IMR-90 (cell line): ENCODE data around the gene C17orf67. TPM values are rescaled to one million over a fixed set of nuclear protein-coding genes. Genes with fewer than 3 reads are reported as not detected.

Experiments
- ATAC-seq: fragments of 200-7000 bp; cut with Tn5 transposase; 2 replicates; pipeline ENCODE4 v1.9.1; 2020; ENCODE audit warnings: low read depth, mild to moderate bottlenecking, moderate library complexity
- BruUV-seq: library from RNA; stranded (reverse); fragments of 400-500 nt; replicated peaks from 2 replicates; lab custom pipeline; 2021; lab: Mats Ljungman, UMichigan
- CTCF ChIA-PET: fragments of 300-600 bp; formaldehyde crosslinking; extraction: SDS; loops from one replicate; lab custom pipeline; 2021; ENCODE audit warnings: antibody characterized with exemption; lab: Yijun Ruan, JAX
- POLR2A ChIA-PET: fragments of 300-600 bp; sonication (Branson Sonifier 250); formaldehyde crosslinking; loops from one replicate; lab custom pipeline; 2022; ENCODE audit warnings: antibody characterized with exemption; ENCODE audit not compliant: unreplicated experiment; lab: Charles Lee
- DNase-seq: peaks from one replicate; pipeline ENCODE4 v3.0.0; 2013
- H2AFZ ChIP-seq: replicated peaks from 2 replicates; pipeline ENCODE3; 2013; ENCODE audit warnings: low read length, mild to moderate bottlenecking; ENCODE audit not compliant: poor library complexity
- H2AK5ac ChIP-seq: 2 replicates; pipeline ENCODE4 v1.6.1; 2013; ENCODE audit warnings: low read depth, low read length, inconsistent platforms
- H2AK9ac ChIP-seq: replicated peaks from 2 replicates; pipeline ENCODE3; 2013; ENCODE audit warnings: mild to moderate bottlenecking, low read depth, low read length, moderate library complexity; ENCODE audit not compliant: poor library complexity
- H2BK120ac ChIP-seq: 2 replicates; pipeline ENCODE4 v1.6.1; 2013; ENCODE audit warnings: low read depth, low read length, inconsistent platforms
- H2BK15ac ChIP-seq: 3 replicates; pipeline ENCODE4 v1.6.1; 2013; ENCODE audit warnings: low read depth, low read length, inconsistent platforms
- H2BK20ac ChIP-seq: 2 replicates; pipeline ENCODE4 v1.6.1; 2013; ENCODE audit warnings: low read depth, mild to moderate bottlenecking, inconsistent platforms, low read length, moderate library complexity
- H2BK5ac ChIP-seq: 2 replicates; pipeline ENCODE4 v1.6.1; 2013; ENCODE audit warnings: mild to moderate bottlenecking, low read depth, low read length, inconsistent platforms; ENCODE audit not compliant: poor library complexity, severe bottlenecking
- H3K14ac ChIP-seq: replicated peaks from 2 replicates; pipeline ENCODE4 v1.6.1; 2013; ENCODE audit warnings: low read depth, low read length, inconsistent platforms
- H3K18ac ChIP-seq: 2 replicates; pipeline ENCODE4 v1.6.1; 2013; ENCODE audit warnings: low read depth, low read length, control low read depth
- H3K23ac ChIP-seq: 2 replicates; pipeline ENCODE4 v1.6.1; 2013; ENCODE audit warnings: low read depth, low read length, inconsistent platforms
- H3K27ac ChIP-seq: 2 replicates; pipeline ENCODE4 v1.5.1; 2013; ENCODE audit warnings: mild to moderate bottlenecking, control low read depth, low read length; ENCODE audit not compliant: insufficient read depth
- H3K27me3 ChIP-seq: 2 replicates; pipeline ENCODE4 v1.6.1; 2013; ENCODE audit warnings: low read length; ENCODE audit not compliant: control insufficient read depth, insufficient read depth
- H3K36me3 ChIP-seq: 2 replicates; pipeline ENCODE4 v1.6.1; 2013; ENCODE audit warnings: low read length, mixed read lengths; ENCODE audit not compliant: control insufficient read depth, insufficient read depth
- H3K4ac ChIP-seq: 2 replicates; pipeline ENCODE4 v1.6.1; 2013; ENCODE audit warnings: low read depth, low read length, inconsistent platforms
- H3K4me1 ChIP-seq: 2 replicates; pipeline ENCODE4 v1.6.1; 2013; ENCODE audit warnings: low read length, mixed read lengths; ENCODE audit not compliant: control insufficient read depth, insufficient read depth
- H3K4me2 ChIP-seq: 2 replicates; pipeline ENCODE4 v1.6.1; 2013; ENCODE audit warnings: low read depth, mild to moderate bottlenecking, control low read depth, low read length, moderate library complexity
- H3K4me3 ChIP-seq: 2 replicates; pipeline ENCODE4 v1.5.1; 2013; ENCODE audit warnings: low read depth, mild to moderate bottlenecking, control low read depth, low read length, moderate library complexity; ENCODE audit not compliant: insufficient read depth
- H3K56ac ChIP-seq: 2 replicates; pipeline ENCODE4 v1.6.1; 2013; ENCODE audit warnings: low read length, inconsistent platforms; ENCODE audit not compliant: insufficient read depth; ENCODE audit errors: extremely low read depth
- H3K79me1 ChIP-seq, 2 experiments: 2 replicates each; pipeline ENCODE4 v1.6.1; 2013; ENCODE audit warnings: low read length in 2 of 2, inconsistent platforms in 1 of 2, low read depth in 1 of 2
- H3K9ac ChIP-seq: 2 replicates; pipeline ENCODE4 v1.6.1; 2013; ENCODE audit warnings: low read depth, low read length, control low read depth
- H3K9me1 ChIP-seq: 2 replicates; pipeline ENCODE4 v1.6.1; 2013; ENCODE audit warnings: low read length, inconsistent platforms; ENCODE audit not compliant: insufficient read depth
- H3K9me3 ChIP-seq: 2 replicates; pipeline ENCODE4 v1.6.1; 2013; ENCODE audit warnings: low read length; ENCODE audit not compliant: control insufficient read depth, insufficient read depth
- H4K20me1 ChIP-seq: 2 replicates; pipeline ENCODE4 v1.6.1; 2013; ENCODE audit warnings: low read length, inconsistent platforms; ENCODE audit not compliant: insufficient read depth
- H4K5ac ChIP-seq: 2 replicates; pipeline ENCODE4 v1.6.1; 2013; ENCODE audit warnings: mild to moderate bottlenecking, low read depth, low read length, control low read depth
- H4K8ac ChIP-seq, 2 experiments: 2 replicates each; pipeline ENCODE4 v1.6.1; 2013; ENCODE audit warnings: low read depth in 2 of 2, low read length in 2 of 2, control low read depth in 1 of 2, inconsistent platforms in 1 of 2
- H4K91ac ChIP-seq: 2 replicates; pipeline ENCODE4 v1.6.1; 2013; ENCODE audit warnings: low read depth, low read length, inconsistent platforms; ENCODE audit not compliant: insufficient read depth
- BHLHE40 ChIP-seq: fragments of 150-350 bp; IDR thresholded peaks from 2 replicates; pipeline ENCODE4 v1.6.1; 2016; ENCODE audit warnings: mild to moderate bottlenecking, low read depth, low read length
- RAD21 ChIP-seq: IDR thresholded peaks from 2 replicates; pipeline ENCODE4 v1.6.1; 2012; ENCODE audit warnings: low read length, improper control_type of control experiment
- RFX5 ChIP-seq: IDR thresholded peaks from 2 replicates; pipeline ENCODE4 v1.8.0; 2012; ENCODE audit warnings: low read depth, mild to moderate bottlenecking, low read length, moderate library complexity
- WGBS, 2 experiments: methylation state at CpG; one replicate each; pipeline versions ENCODE4 v1.1.5 to v1.1.7; 2013; ENCODE audit warnings: missing lambda C conversion rate in 2 of 2; ENCODE audit not compliant: insufficient read length in 1 of 2; ENCODE audit errors: extremely low coverage in 2 of 2; 5-methylcytosine and 5-hydroxymethylcytosine counted together
- dilution Hi-C: fragments of 300-500 bp; cut with HindIII; formaldehyde crosslinking; loops from one replicate; pipeline ENCODE4 v1.14.3; 2018; ENCODE audit warnings: low sequenced_read_pairs; ENCODE audit not compliant: unreplicated experiment
- in situ Hi-C: fragments of 300-500 bp; cut with MboI; formaldehyde crosslinking; loops from 3 replicates; pipeline ENCODE4 v1.14.3; 2019; ENCODE audit warnings: low sequenced_read_pairs, inconsistent platforms, mixed read lengths
- intact Hi-C: fragments of 100-400 bp; cut with micrococcal nuclease; formaldehyde crosslinking; loops from 2 replicates; pipeline ENCODE4 v1.10.0; 2022
- polyA plus RNA-seq, 3 experiments: library from polyadenylated mRNA; depleted of rRNA; stranded (reverse); fragments of >200 nt; gene quantifications; 2 replicates each; pipeline ENCODE4 v1.2.3, GENCODE V29; 2012; ENCODE audit warnings: low replicate concordance in 1 of 3
- total RNA-seq: library from RNA; depleted of rRNA; stranded (reverse); fragments of >200 nt; gene quantifications from 2 replicates; pipeline ENCODE4 v1.2.3, GENCODE V29; 2012

C17orf67 gene
- total and polyA plus RNA-seq, 2 of the 4 experiments (the other 2 are of a cell fraction), result 0.18 to 1.1 TPM

DNA sequence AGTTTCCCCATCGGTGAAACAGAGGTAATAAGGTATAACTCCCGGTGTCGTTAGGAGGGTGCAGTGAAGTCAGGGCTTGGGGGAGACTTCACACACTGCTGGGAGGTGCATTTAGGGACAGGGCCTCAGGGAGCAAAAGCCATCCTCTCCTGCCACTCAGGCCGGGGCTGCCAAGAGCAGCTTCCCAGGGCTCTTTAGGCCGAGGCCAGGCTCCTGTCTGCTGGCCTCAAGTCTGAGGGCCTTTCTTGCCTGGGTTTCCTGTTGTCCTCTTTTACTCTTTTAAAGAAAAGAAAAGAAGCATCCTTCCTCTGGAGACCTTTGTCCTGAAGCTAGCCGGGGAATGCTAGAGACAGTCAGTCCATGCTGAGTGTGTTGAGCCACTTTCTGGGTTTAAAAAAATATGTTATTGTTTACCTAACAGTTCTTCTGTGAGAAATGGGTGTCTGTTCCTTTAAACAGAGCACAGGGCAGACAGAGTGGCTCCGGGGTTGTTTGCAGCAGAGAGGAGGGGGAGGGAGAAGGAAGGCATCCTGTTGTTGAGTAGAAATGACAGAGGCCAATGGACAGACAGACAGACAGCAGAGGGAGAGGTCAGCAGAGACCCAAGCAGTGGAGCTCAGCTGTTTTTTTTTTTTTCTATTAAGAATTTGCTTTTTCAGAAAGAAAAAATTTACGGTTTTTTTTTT, 79.1 kb downstream of the C17orf67 start (continued):
- TF ChIP-seq RFX5, result no peak
- no peak for TF ChIP-seq RAD21

DNA sequence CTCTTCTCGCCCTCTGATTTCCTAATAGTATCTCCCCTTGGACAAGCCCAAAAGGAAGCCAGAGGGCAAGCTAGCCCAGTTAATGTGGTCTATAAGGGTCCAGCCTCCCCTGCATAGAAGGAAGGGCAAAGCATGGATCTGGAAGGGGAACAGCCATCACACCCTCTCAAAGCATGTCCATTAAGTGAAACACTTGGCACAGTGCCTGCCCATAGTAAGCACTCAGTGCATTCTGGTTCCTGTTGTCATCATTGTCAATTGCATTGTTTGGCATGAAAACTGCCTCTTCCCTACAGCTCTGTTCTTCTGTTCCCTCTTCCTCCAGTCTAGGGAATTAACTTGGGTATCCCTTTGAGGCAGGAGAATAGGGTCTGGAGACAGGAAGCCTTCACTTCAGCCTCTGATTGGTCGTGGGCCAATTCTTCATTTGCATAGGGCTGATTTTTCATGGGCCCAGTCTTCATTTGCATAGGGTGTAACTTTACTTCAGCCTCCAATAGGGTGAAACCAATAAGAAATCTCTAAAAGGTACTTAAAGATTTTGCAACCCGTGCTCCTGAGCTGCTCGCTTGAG, 81.4 kb downstream of the C17orf67 start:
- peak overlapping the region; percentile 56 for H2BK120ac ChIP-seq
- peaks cover 28% of the 10 kb centered on the region for H3K4me1 ChIP-seq
- WGBS, 2 experiments, result no CpG with 5 or more reads among the region's 4 CpGs
- no peak overlapping the region for H3K23ac ChIP-seq
- H3K14ac ChIP-seq, result peak overlapping the region; percentile 56; the same call in 1 of the 2 replicates
- intact Hi-C loops, result no loop called here
- ATAC-seq (no peak), DNase-seq (peak; percentile 18)
- H3K27ac ChIP-seq, result no peak overlapping the region
- no peak overlapping the region for H4K5ac ChIP-seq
- 0 out of 4 replicates have a peak, but pooled peaks cover 0 to 4% of the 10 kb centered on the region in 2 experiments for H3K79me1 ChIP-seq
- H3K9me1 ChIP-seq, result peaks cover 26% of the 10 kb centered on the region
- ChIA-PET POLR2A (no interaction called here), CTCF (no interaction called here)
- peak overlapping the region; percentile 36 for H4K91ac ChIP-seq
- dilution Hi-C loops, result no loop called here
- in situ Hi-C loops, result no loop called here
- no TSS peak for BruUV-seq
- H3K4me3 ChIP-seq, result no peak overlapping the region
- no peak for TF ChIP-seq BHLHE40
- H3K18ac ChIP-seq, result no peak overlapping the region
- H2BK15ac ChIP-seq, result peak overlapping the region; percentile 18; the same call in 1 of the 3 replicates
- no peak overlapping the region for H2BK5ac ChIP-seq
- H3K4me2 ChIP-seq, result no peak overlapping the region
- H2AFZ ChIP-seq, result no peak overlapping the region
- H3K9me3 ChIP-seq, result no peaks in the 10 kb centered on the region
- no peak overlapping the region for H3K56ac ChIP-seq
- H2AK5ac ChIP-seq, result peak overlapping the region; percentile 46
- H3K27me3 ChIP-seq, result no peaks in the 10 kb centered on the region
- H3K9ac ChIP-seq, result no peak overlapping the region
- H4K20me1 ChIP-seq, result no peaks in the 10 kb centered on the region
- H2BK20ac ChIP-seq, result peak overlapping the region; percentile 38; the same call in 1 of the 2 replicates
- H4K8ac ChIP-seq, result peak overlapping the region in 1 of 2 experiments; percentile 42; a peak in 3 of 4 replicates
- no peaks in the 10 kb centered on the region for H3K36me3 ChIP-seq
- H3K4ac ChIP-seq, result peak overlapping the region; percentile 59
- no peak overlapping the region for H2AK9ac ChIP-seq
